ENCODE results near the gene NR6A1. TPM values are rescaled to one million over a fixed set of nuclear protein-coding genes. Genes with fewer than 3 reads are reported as not detected.

The NR6A1 gene
- total RNA-seq, 4 donors from 2014 or later = 1.7 to 8.4 (median 5.5) TPM

DNA sequence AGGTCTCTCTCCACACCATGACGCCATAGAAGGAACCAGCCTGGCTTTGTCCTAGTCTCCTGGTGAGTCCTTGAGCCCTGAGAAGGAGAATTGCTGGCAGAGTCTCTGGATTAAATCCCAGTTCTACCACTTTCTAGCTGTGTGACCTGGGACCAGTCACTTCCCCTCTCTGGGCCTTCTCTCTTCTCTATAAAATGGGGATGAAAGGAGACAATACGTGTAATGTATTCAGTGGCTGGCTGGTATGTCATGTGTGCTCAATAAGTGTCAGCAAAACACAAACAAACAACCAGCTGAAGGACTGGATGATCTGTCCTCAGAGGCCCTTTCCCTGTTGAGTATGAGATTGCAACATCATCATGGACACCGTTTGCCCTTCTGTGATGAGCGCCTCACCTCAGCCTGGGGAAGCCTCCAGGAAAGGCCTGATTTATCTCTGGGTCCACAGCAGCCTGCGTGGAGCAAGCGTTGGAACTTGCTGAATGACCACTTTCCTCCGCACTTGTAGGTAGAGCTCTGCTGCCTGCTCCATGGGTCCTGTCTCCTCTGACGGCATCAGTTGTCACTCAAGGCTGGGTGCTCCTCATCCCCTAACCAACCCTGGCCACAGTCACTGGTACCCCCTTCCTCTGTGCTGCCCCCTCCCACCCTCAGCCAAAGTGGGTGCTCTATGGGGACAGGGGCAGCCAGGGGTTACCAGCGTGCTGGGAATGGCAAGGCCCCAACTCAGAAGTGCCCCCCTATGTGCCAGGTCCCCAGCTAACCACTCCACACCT, 260.3 kb downstream of the NR6A1 start:
- no peaks in the 10 kb centered on the region for H3K36me3 ChIP-seq
- DNase-seq (ENCODE audit: low spot score in 2 of 2) = no peak
- H3K4me1 ChIP-seq = peaks cover 0 to 4% (median 0%) of the 10 kb centered on the region in 4 donors

GRCh38 chr9:124507880-124508423, 263.2 kb downstream of the NR6A1 start:
- no peak for DNase-seq (ENCODE audit: low spot score in 2 of 2)
- TF ChIP-seq POLR2A (IDR thresholded peaks at IDR 0.05) (no peak), EP300 (IDR thresholded peaks at IDR 0.05) (no peak)
- TF ChIP-seq, protein P1, sequence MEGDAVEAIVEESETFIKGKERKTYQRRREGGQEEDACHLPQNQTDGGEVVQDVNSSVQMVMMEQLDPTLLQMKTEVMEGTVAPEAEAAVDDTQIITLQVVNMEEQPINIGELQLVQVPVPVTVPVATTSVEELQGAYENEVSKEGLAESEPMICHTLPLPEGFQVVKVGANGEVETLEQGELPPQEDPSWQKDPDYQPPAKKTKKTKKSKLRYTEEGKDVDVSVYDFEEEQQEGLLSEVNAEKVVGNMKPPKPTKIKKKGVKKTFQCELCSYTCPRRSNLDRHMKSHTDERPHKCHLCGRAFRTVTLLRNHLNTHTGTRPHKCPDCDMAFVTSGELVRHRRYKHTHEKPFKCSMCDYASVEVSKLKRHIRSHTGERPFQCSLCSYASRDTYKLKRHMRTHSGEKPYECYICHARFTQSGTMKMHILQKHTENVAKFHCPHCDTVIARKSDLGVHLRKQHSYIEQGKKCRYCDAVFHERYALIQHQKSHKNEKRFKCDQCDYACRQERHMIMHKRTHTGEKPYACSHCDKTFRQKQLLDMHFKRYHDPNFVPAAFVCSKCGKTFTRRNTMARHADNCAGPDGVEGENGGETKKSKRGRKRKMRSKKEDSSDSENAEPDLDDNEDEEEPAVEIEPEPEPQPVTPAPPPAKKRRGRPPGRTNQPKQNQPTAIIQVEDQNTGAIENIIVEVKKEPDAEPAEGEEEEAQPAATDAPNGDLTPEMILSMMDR (IDR thresholded peaks at IDR 0.05) = no peak
- Histone ChIP-seq H3K27ac (no peak overlapping the region), H3K9me3 (no peaks in the 10 kb centered on the region), H3K36me3 (no peaks in the 10 kb centered on the region), H3K27me3 (peaks cover 0 to 34% of the 10 kb centered on the region in 2 donors), H3K4me3 (no peak overlapping the region), H3K4me1 (peaks cover 0 to 20% (median 7%) of the 10 kb centered on the region in 4 donors)
- WGBS, 2 donors = 88 to 90% methylated on average over 11 of the region's 11 CpGs

More for the DNA sequence above, 260.3 kb downstream of the NR6A1 start:
- 79 to 85% methylated on average over 6 to 9 of the region's 9 CpGs for WGBS, 2 donors
- TF ChIP-seq, protein P1 (IDR thresholded peaks at IDR 0.05) = no peak
- Histone ChIP-seq H3K27ac (no peak overlapping the region), H3K9me3 (no peaks in the 10 kb centered on the region), H3K4me3 (no peak overlapping the region), H3K27me3 (peaks cover 0 to 9% of the 10 kb centered on the region in 2 donors)

- Histone ChIP-seq H3K36me3 (no peaks in the 10 kb centered on the region), H3K4me3 (no peak within 1 kb of the TSS), H3K27ac (no peak within 1 kb of the TSS), H3K27me3 (peaks cover 0 to 41% of the 10 kb centered on the region in 2 donors), H3K4me1 (peaks cover 0 to 24% (median 7%) of the 10 kb centered on the region in 4 donors), H3K9me3 (no peaks in the 10 kb centered on the region)
- no peak for DNase-seq (ENCODE audit: low spot score in 2 of 2)
- 85 to 93% methylated on average over 20 to 34 of the region's 34 CpGs for whole genome bisulfite sequencing, 2 donors
- no peak for TF ChIP-seq POLR2A (IDR thresholded peaks at IDR 0.05)
- no peak for TF ChIP-seq EP300 (IDR thresholded peaks at IDR 0.05)
- TF ChIP-seq, protein P1 (IDR thresholded peaks at IDR 0.05) = no peak
Measured at GRCh38 chr9:124506931-124507879, 263.9 kb downstream of the NR6A1 start, which contains the start of gene NR5A1. Gene NR5A1 (minus strand): TSS chr9:124507399. CDS start chr9:124503395, 4,004 bp downstream.

DNA sequence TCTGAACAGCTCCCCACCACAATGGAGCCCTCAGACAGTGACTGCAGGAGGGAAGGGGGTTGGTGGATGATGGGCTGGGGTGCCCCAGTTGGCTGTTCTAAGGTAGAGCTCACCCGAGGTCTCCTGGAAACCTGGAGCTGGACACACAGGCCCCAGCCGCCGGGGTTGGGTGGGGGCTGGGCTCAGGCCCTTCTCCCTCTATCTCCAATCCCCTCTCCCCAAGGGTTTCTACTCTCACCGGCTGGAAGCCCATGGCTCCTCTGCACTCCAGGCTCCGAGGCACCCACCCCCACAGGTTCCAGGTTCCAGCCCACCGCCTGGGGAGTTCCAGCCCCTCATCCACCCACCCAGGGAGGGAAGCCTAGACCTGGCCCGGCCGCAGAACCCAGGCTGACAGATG, 264.7 kb downstream of the NR6A1 start:
- Histone ChIP-seq H3K4me1 (peaks cover 0 to 24% (median 7%) of the 10 kb centered on the region in 4 donors), H3K27me3 (peaks cover 0 to 49% of the 10 kb centered on the region in 2 donors), H3K27ac (no peak overlapping the region), H3K9me3 (no peaks in the 10 kb centered on the region), H3K4me3 (no peak overlapping the region), H3K36me3 (no peaks in the 10 kb centered on the region)
- WGBS, 2 donors = 81 to 92% methylated on average over 8 of the region's 8 CpGs
- TF ChIP-seq, protein P1 (IDR thresholded peaks at IDR 0.05) = no peak
- TF ChIP-seq EP300 (IDR thresholded peaks at IDR 0.05) = no peak
- no peak for TF ChIP-seq POLR2A (IDR thresholded peaks at IDR 0.05)
- DNase-seq (ENCODE audit: low spot score in 2 of 2) = no peak
